ENCODE measurements around the gene SENP2. TPM values are rescaled to one million over a fixed set of nuclear protein-coding genes. Genes with fewer than 3 reads are reported as not detected.
"Not testable (repeated sequence)": the region's sequence is repeated elsewhere in the genome, so short reads cannot be mapped to it uniquely, and the experiment has no call there.

SENP2 gene
- total RNA-seq, 1 donor: 24.6 TPM

DNA sequence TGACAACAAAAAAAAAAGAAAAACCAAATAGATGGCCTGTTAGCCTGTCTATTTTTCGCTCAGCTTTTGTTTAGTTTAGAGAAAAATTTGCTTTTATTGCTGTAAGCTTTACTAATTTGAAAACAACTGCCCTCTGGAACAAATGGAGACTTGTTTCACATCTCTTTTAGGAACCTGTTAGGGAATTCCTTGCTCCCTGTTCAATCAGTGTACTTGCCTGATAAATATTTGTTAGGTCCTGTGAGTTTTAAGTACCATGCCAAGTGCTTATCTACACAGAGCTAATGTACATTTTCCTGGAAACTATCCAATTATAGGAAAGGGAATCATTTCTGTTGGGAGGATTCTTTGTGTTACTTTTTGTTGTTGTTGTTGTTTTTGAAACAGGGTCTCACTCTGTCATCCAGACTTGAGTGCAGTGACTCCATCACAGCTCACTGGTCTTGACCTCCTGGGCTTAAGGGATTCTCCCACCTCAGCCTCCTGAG lies 30.2 kb upstream of the SENP2 start:
- no peaks in the 10 kb centered on the region for H3K9me3 ChIP-seq (ENCODE audit: low read depth, low read length)
- peaks cover 16% of the 10 kb centered on the region for H3K4me1 ChIP-seq (ENCODE audit: insufficient read depth, low read length)
- no peak overlapping the region for H3K27ac ChIP-seq (ENCODE audit: low read depth, low read length)
- TF ChIP-seq, protein P1, sequence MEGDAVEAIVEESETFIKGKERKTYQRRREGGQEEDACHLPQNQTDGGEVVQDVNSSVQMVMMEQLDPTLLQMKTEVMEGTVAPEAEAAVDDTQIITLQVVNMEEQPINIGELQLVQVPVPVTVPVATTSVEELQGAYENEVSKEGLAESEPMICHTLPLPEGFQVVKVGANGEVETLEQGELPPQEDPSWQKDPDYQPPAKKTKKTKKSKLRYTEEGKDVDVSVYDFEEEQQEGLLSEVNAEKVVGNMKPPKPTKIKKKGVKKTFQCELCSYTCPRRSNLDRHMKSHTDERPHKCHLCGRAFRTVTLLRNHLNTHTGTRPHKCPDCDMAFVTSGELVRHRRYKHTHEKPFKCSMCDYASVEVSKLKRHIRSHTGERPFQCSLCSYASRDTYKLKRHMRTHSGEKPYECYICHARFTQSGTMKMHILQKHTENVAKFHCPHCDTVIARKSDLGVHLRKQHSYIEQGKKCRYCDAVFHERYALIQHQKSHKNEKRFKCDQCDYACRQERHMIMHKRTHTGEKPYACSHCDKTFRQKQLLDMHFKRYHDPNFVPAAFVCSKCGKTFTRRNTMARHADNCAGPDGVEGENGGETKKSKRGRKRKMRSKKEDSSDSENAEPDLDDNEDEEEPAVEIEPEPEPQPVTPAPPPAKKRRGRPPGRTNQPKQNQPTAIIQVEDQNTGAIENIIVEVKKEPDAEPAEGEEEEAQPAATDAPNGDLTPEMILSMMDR (IDR thresholded peaks at IDR 0.05; ENCODE audit: extremely low read depth, low read depth, low read length): no peak
- H3K79me2 ChIP-seq (ENCODE audit: insufficient read depth, low read length): no peaks in the 10 kb centered on the region
- H4K20me1 ChIP-seq (ENCODE audit: insufficient read depth, low read length): no peaks in the 10 kb centered on the region
- no peak overlapping the region for H3K4me3 ChIP-seq (ENCODE audit: insufficient read depth, low read length)
- H3K36me3 ChIP-seq (ENCODE audit: insufficient read depth, low read length): no peaks in the 10 kb centered on the region
- no peaks in the 10 kb centered on the region for H3K27me3 ChIP-seq (ENCODE audit: insufficient read depth, low read length)
- no peak overlapping the region for H3K4me2 ChIP-seq (ENCODE audit: insufficient read depth, low read length)
- H2AFZ ChIP-seq (ENCODE audit: low read length): no peak overlapping the region
- no peak for DNase-seq (ENCODE audit: insufficient read length, low spot score, missing footprints)

DNA sequence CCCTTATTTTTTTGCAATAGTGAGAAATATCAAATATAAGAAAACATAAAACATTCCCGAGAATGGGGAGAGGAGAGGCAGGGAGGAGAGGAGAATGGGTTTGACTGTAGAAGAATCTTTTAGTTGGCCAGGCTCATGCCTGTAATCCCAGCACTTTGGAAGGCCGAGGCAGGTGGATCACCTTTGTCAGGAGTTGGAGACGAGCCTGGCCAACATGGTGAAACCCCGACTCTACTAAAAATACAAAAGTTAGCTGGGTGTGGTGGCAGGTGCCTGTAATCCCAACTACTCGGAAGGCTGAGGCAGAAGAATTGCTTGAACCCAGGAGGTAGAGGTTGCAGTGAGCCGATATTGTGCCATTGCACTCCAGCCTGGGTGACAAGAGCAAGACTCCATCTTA lies 29.5 kb upstream of the SENP2 start:
- H4K20me1 ChIP-seq (ENCODE audit: insufficient read depth, low read length); H3K9me3 ChIP-seq (ENCODE audit: low read depth, low read length); H3K4me2 ChIP-seq (ENCODE audit: insufficient read depth, low read length); H2AFZ ChIP-seq (ENCODE audit: low read length); DNase-seq (ENCODE audit: insufficient read length, low spot score, missing footprints); H3K36me3 ChIP-seq (ENCODE audit: insufficient read depth, low read length); H3K27ac ChIP-seq (ENCODE audit: low read depth, low read length); H3K4me3 ChIP-seq (ENCODE audit: insufficient read depth, low read length); H3K27me3 ChIP-seq (ENCODE audit: insufficient read depth, low read length); H3K79me2 ChIP-seq (ENCODE audit: insufficient read depth, low read length): not testable (repeated sequence)
- peaks cover 18% of the 10 kb centered on the region for H3K4me1 ChIP-seq (ENCODE audit: insufficient read depth, low read length)

DNA sequence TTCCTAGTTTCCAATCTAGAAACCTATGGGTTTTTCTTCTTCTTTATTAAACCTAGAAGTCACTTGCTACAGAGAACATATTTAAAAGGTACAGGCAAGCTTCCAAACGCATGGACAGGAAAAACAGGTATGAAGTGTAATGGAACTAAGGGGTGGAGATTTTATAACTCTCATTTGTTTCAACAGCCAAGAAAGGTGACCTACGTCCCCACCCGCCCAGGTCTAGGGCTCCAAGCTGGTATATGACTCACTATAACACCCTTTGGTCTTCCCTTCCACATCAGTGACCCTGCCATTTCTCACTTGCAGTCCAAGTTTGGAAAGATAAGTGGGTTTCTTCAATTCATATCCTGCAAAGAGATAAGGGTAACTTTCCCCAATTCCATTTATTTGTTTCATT lies 27.7 kb upstream of the SENP2 start:
- H3K27me3 ChIP-seq (ENCODE audit: insufficient read depth, low read length): peaks cover 5% of the 10 kb centered on the region
- no peak overlapping the region for H2AFZ ChIP-seq (ENCODE audit: low read length)
- peaks cover 15% of the 10 kb centered on the region for H3K4me1 ChIP-seq (ENCODE audit: insufficient read depth, low read length)
- no peak overlapping the region for H3K4me3 ChIP-seq (ENCODE audit: insufficient read depth, low read length)
- no peaks in the 10 kb centered on the region for H3K36me3 ChIP-seq (ENCODE audit: insufficient read depth, low read length)
- H3K79me2 ChIP-seq (ENCODE audit: insufficient read depth, low read length): no peaks in the 10 kb centered on the region
- H4K20me1 ChIP-seq (ENCODE audit: insufficient read depth, low read length): no peaks in the 10 kb centered on the region
- no peak overlapping the region for H3K27ac ChIP-seq (ENCODE audit: low read depth, low read length)
- H3K4me2 ChIP-seq (ENCODE audit: insufficient read depth, low read length): peak overlapping the region; percentile 26
- DNase-seq (ENCODE audit: insufficient read length, low spot score, missing footprints): no peak
- TF ChIP-seq, protein P1 (IDR thresholded peaks at IDR 0.05; ENCODE audit: extremely low read depth, low read depth, low read length): no peak
- no peaks in the 10 kb centered on the region for H3K9me3 ChIP-seq (ENCODE audit: low read depth, low read length)

DNA sequence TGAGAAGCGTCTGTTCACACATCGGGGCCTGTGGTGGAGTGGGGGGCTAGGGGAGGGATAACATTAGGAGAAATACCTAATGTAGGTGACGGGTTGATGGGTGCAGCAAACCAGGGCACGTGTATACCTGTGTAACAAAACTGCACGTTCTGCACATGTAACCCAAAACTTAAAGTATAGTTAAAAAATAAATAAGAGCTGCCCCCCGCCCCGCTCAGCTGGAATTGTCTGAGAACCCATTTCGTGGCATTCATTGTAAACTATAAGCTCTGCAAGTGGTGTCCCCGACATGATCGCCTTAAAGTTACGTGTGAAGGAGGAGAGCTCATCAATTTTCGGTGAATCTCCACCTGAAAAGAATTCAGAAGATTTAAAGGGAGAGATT lies 26.4 kb upstream of the SENP2 start:
- no peaks in the 10 kb centered on the region for H4K20me1 ChIP-seq (ENCODE audit: insufficient read depth, low read length)
- DNase-seq (ENCODE audit: insufficient read length, low spot score, missing footprints): no peak
- peaks cover 5% of the 10 kb centered on the region for H3K27me3 ChIP-seq (ENCODE audit: insufficient read depth, low read length)
- H3K36me3 ChIP-seq (ENCODE audit: insufficient read depth, low read length): no peaks in the 10 kb centered on the region
- no peaks in the 10 kb centered on the region for H3K79me2 ChIP-seq (ENCODE audit: insufficient read depth, low read length)
- TF ChIP-seq, protein P1 (IDR thresholded peaks at IDR 0.05; ENCODE audit: extremely low read depth, low read depth, low read length): no peak
- no peak overlapping the region for H3K27ac ChIP-seq (ENCODE audit: low read depth, low read length)
- H2AFZ ChIP-seq (ENCODE audit: low read length): no peak overlapping the region
- H3K4me1 ChIP-seq (ENCODE audit: insufficient read depth, low read length): peaks cover 15% of the 10 kb centered on the region
- H3K4me2 ChIP-seq (ENCODE audit: insufficient read depth, low read length): no peak overlapping the region
- H3K4me3 ChIP-seq (ENCODE audit: insufficient read depth, low read length): no peak overlapping the region
- H3K9me3 ChIP-seq (ENCODE audit: low read depth, low read length): no peaks in the 10 kb centered on the region

All from osteoblast (primary cell).